B cell (primary cell): ENCODE data around the gene GALNT4. TPM values are rescaled to one million over a fixed set of nuclear protein-coding genes. Genes with fewer than 3 reads are reported as not detected.

ENCODE experiments used
- ATAC-seq: fragments of 200-7000 bp; cut with Tn5 transposase; one replicate; pipeline ENCODE4 v1.10.0; 2021; ENCODE audit warnings: low read depth, mild to moderate bottlenecking, moderate number of reproducible peaks, moderate library complexity
- CTCF ChIA-PET: fragments of 350-600 bp; sonication (Branson Sonifier 250); formaldehyde crosslinking; loops from one replicate; lab custom pipeline; 2021; ENCODE audit warnings: antibody characterized with exemption, inconsistent platforms; lab: Charles Lee
- POLR2A ChIA-PET: fragments of 350-600 bp; sonication (Branson Sonifier 250); formaldehyde crosslinking; loops from one replicate; lab custom pipeline; 2021; ENCODE audit warnings: antibody characterized with exemption; lab: Charles Lee
- DNase-seq: peaks from one replicate; pipeline ENCODE4 v3.0.0; 2013
- H2AFZ ChIP-seq: 2 replicates; pipeline ENCODE4 v1.6.1; 2012; ENCODE audit warnings: mild to moderate bottlenecking, low read depth, low read length; ENCODE audit not compliant: insufficient read depth, poor library complexity, severe bottlenecking
- H3K27ac ChIP-seq, 2 donors: 1 replicate in 1 of 2; 2 replicates in 1 of 2; pipeline ENCODE4 v1.5.1; 2012 to 2013; ENCODE audit warnings: low read length in 2 of 2, mild to moderate bottlenecking in 2 of 2, moderate library complexity in 1 of 2
- H3K27me3 ChIP-seq, 4 experiments: fragments of 200-600 bp in 1 of 4; sonication (generic) in 1 of 4; replicated peaks in 1 of 4; 1 replicate in 2 of 4; 2 replicates in 2 of 4; pipeline versions ENCODE4 v1.6.1 to v1.7.0; 2013 to 2016; ENCODE audit warnings: low read length in 3 of 4, mild to moderate bottlenecking in 2 of 4, mixed read lengths in 1 of 4, moderate library complexity in 1 of 4; ENCODE audit not compliant: insufficient read depth in 4 of 4, control insufficient read depth in 3 of 4; ENCODE audit errors: control extremely low read depth in 1 of 4
- H3K36me3 ChIP-seq, 2 experiments: replicated peaks in 1 of 2; 1 replicate in 1 of 2; 2 replicates in 1 of 2; pipeline versions ENCODE4 v1.6.1 to v1.7.1; 2013; ENCODE audit warnings: low read length in 1 of 2; ENCODE audit not compliant: insufficient read depth in 2 of 2, control insufficient read depth in 1 of 2; ENCODE audit errors: control extremely low read depth in 1 of 2, extremely low read depth in 1 of 2
- H3K4me1 ChIP-seq, 2 donors: fragments of 200-600 bp in 1 of 2; sonication (generic) in 1 of 2; 1 replicate in 1 of 2; 2 replicates in 1 of 2; pipeline versions ENCODE4 v1.5.1 to v1.6.1; 2013 to 2017; ENCODE audit warnings: low read length in 2 of 2; ENCODE audit not compliant: control insufficient read depth in 2 of 2, insufficient read depth in 2 of 2
- H3K4me2 ChIP-seq: replicated peaks from 2 replicates; pipeline ENCODE3; 2012; ENCODE audit warnings: mild to moderate bottlenecking, low read depth, low read length; ENCODE audit not compliant: poor library complexity, severe bottlenecking
- H3K4me3 ChIP-seq, 5 experiments: fragments of 200-600 bp in 1 of 5; sonication (generic) in 1 of 5; 1 replicate in 3 of 5; 2 replicates in 2 of 5; pipeline versions ENCODE4 v1.5.1 to v1.7.0; 2011 to 2016; ENCODE audit warnings: low read length in 4 of 5, mild to moderate bottlenecking in 4 of 5, low read depth in 2 of 5, control low read depth in 1 of 5, moderate library complexity in 1 of 5; ENCODE audit not compliant: insufficient read depth in 1 of 5; ENCODE audit errors: control extremely low read depth in 1 of 5, extremely low read depth in 1 of 5
- H3K79me2 ChIP-seq: fragments of 200-600 bp; sonication (generic); one replicate; pipeline ENCODE4 v1.6.0; 2016; ENCODE audit warnings: low read length; ENCODE audit not compliant: control insufficient read depth, insufficient read depth
- H3K9ac ChIP-seq: fragments of 200-600 bp; sonication (generic); 2 replicates; pipeline ENCODE4 v1.6.1; 2017; ENCODE audit warnings: mild to moderate bottlenecking, low read length, moderate library complexity
- H3K9me3 ChIP-seq, 3 donors: one replicate each; pipeline versions ENCODE4 v1.6.1 to v1.7.1; 2013; ENCODE audit warnings: low read length in 2 of 3; ENCODE audit not compliant: control insufficient read depth in 2 of 3, insufficient read depth in 1 of 3; ENCODE audit errors: control extremely low read depth in 1 of 3
- H4K20me1 ChIP-seq: 2 replicates; pipeline ENCODE4 v1.6.0; 2012; ENCODE audit warnings: mild to moderate bottlenecking, low read length; ENCODE audit not compliant: insufficient read depth, control insufficient read depth, poor library complexity, severe bottlenecking
- H3K27ac Mint-ChIP-seq: one replicate; pipeline ENCODE4 v1.8.0; 2021; ENCODE audit warnings: mixed read lengths
- H3K27me3 Mint-ChIP-seq: one replicate; pipeline ENCODE4 v1.8.0; 2021; ENCODE audit warnings: mixed read lengths
- H3K4me1 Mint-ChIP-seq: one replicate; pipeline ENCODE4 v1.8.0; 2021; ENCODE audit warnings: mixed read lengths
- H3K4me3 Mint-ChIP-seq: one replicate; pipeline ENCODE4 v1.8.0; 2021; ENCODE audit warnings: mixed read lengths
- H3K9me3 Mint-ChIP-seq: one replicate; pipeline ENCODE4 v1.8.0; 2022; ENCODE audit warnings: mixed read lengths; ENCODE audit not compliant: insufficient read depth
- CTCF ChIP-seq: fragments of 200-600 bp; IDR thresholded peaks from one replicate; pipeline ENCODE4 v1.8.0; 2022; ENCODE audit warnings: antibody characterized with exemption, mild to moderate bottlenecking
- EZH2 ChIP-seq: IDR thresholded peaks from 2 replicates; pipeline ENCODE4 v1.6.1; 2012; ENCODE audit warnings: borderline replicate concordance, low read depth, mild to moderate bottlenecking, moderate library complexity, low read length; ENCODE audit not compliant: insufficient read depth, poor library complexity, severe bottlenecking
- WGBS: methylation state at CpG from one replicate; pipeline ENCODE4 v1.1.5; 2013; ENCODE audit warnings: missing lambda C conversion rate; ENCODE audit not compliant: insufficient coverage; 5-methylcytosine and 5-hydroxymethylcytosine counted together
- intact Hi-C: fragments of 100-400 bp; cut with micrococcal nuclease; formaldehyde crosslinking; loops from one replicate; pipeline ENCODE4 v1.10.0; 2022
- polyA plus RNA-seq: library from polyadenylated mRNA; depleted of rRNA; stranded (reverse); fragments of >200 nt; gene quantifications from 2 replicates; pipeline ENCODE4 v1.2.3, GENCODE V29; 2012
- total RNA-seq, 2 donors: library from RNA; stranded (reverse); fragments of 120-200 nt in 1 of 2; gene quantifications; 1 replicate in 1 of 2; 2 replicates in 1 of 2; pipeline versions ENCODE4 v1.2.3 to v1.2.4, GENCODE V29; 2013 to 2022

Gene GALNT4
- total and polyA plus RNA-seq, 2 donors (not counting 1 experiment from before 2014, with no cell fraction given): 4.9 to 10.3 TPM

GRCh38 chr12:89476904-89477595 is 47.5 kb downstream of the GALNT4 start:
- 100% methylated on average over 1 of the region's 4 CpGs for WGBS
- intact Hi-C loops: no loop called here

More at GRCh38 chr12:89476904-89477595, 47.5 kb downstream of the GALNT4 start:
- H3K4me1 ChIP-seq: no peaks in the 10 kb centered on the region
- ATAC-seq (no peak), DNase-seq (no peak)
- no peaks in the 10 kb centered on the region for H3K79me2 ChIP-seq
- Mint-ChIP-seq H3K4me3 (no peak overlapping the region), H3K4me1 (peaks cover 9% of the 10 kb centered on the region), H3K27ac (no peak overlapping the region), H3K9me3 (no peaks in the 10 kb centered on the region), H3K27me3 (no peaks in the 10 kb centered on the region)
- H3K9ac ChIP-seq: no peak overlapping the region
- CTCF ChIA-PET: interaction anchor here (1.6 kb wide), 1 partner anchor 458 kb away, joined by 4 read pairs; no protein-coding TSS in a partner anchor
- H3K27ac ChIP-seq: no peak overlapping the region
- no peaks in the 10 kb centered on the region for H3K27me3 ChIP-seq
- no peaks in the 10 kb centered on the region for H4K20me1 ChIP-seq
- H3K36me3 ChIP-seq: peaks cover 0 to 3% of the 10 kb centered on the region in 2 experiments
- H3K4me3 ChIP-seq: no peak overlapping the region
- no peak overlapping the region for H2AFZ ChIP-seq
- H3K4me2 ChIP-seq: no peak overlapping the region
- no peaks in the 10 kb centered on the region for H3K9me3 ChIP-seq
- TF ChIP-seq EZH2 (no peak), CTCF (no peak)
- POLR2A ChIA-PET: no interaction called here
